Progenitor cell of endocrine pancreas (in vitro differentiated cells): Measurements from ENCODE around the gene MAG. TPM values are rescaled to one million over a fixed set of nuclear protein-coding genes. Genes with fewer than 3 reads are reported as not detected.

Experiments
- DNase-seq: peaks from one replicate; pipeline ENCODE4 v3.0.0; 2021; ENCODE audit warnings: low spot score; ENCODE audit not compliant: unreplicated experiment
- H3K27ac Mint-ChIP-seq: 2 replicates; pipeline ENCODE4 v1.8.0; 2021; ENCODE audit warnings: mild to moderate bottlenecking, moderate library complexity, mixed read lengths
- H3K27me3 Mint-ChIP-seq: 2 replicates; pipeline ENCODE4 v1.8.0; 2021; ENCODE audit warnings: mixed read lengths
- H3K36me3 Mint-ChIP-seq: 2 replicates; pipeline ENCODE4 v1.8.0; 2022; ENCODE audit warnings: mixed read lengths; ENCODE audit not compliant: insufficient read depth
- H3K4me1 Mint-ChIP-seq: 2 replicates; pipeline ENCODE4 v1.8.0; 2021; ENCODE audit warnings: low read depth, mixed read lengths
- H3K4me3 Mint-ChIP-seq: 2 replicates; pipeline ENCODE4 v1.8.0; 2021; ENCODE audit warnings: low read depth, mild to moderate bottlenecking, moderate library complexity, mixed read lengths
- H3K9me3 Mint-ChIP-seq: 2 replicates; pipeline ENCODE4 v1.8.0; 2021; ENCODE audit warnings: low read depth, mixed read lengths
- total RNA-seq: library from RNA; stranded (reverse); gene quantifications from 2 replicates; pipeline ENCODE4 v1.2.1, GENCODE V29; 2021
- TF ChIP-seq, protein P1 (sequence below): fragments of 200-600 bp; sonication (generic); IDR thresholded peaks from one replicate; pipeline ENCODE4 v1.5.0; 2021; ENCODE audit warnings: antibody characterized with exemption, mild to moderate bottlenecking; ENCODE audit not compliant: unreplicated experiment

The MAG gene
- total RNA-seq, 1 donor from 2014 or later, result 1.4 TPM

GRCh38 chr19:35262101-35262761 lies 29.7 kb upstream of the MAG start:
- H3K4me1 Mint-ChIP-seq, result peaks cover 7% of the 10 kb centered on the region
- peaks cover 13% of the 10 kb centered on the region for H3K36me3 Mint-ChIP-seq
- TF ChIP-seq, protein P1, sequence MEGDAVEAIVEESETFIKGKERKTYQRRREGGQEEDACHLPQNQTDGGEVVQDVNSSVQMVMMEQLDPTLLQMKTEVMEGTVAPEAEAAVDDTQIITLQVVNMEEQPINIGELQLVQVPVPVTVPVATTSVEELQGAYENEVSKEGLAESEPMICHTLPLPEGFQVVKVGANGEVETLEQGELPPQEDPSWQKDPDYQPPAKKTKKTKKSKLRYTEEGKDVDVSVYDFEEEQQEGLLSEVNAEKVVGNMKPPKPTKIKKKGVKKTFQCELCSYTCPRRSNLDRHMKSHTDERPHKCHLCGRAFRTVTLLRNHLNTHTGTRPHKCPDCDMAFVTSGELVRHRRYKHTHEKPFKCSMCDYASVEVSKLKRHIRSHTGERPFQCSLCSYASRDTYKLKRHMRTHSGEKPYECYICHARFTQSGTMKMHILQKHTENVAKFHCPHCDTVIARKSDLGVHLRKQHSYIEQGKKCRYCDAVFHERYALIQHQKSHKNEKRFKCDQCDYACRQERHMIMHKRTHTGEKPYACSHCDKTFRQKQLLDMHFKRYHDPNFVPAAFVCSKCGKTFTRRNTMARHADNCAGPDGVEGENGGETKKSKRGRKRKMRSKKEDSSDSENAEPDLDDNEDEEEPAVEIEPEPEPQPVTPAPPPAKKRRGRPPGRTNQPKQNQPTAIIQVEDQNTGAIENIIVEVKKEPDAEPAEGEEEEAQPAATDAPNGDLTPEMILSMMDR, result no peak
- no peak overlapping the region for H3K4me3 Mint-ChIP-seq
- H3K27me3 Mint-ChIP-seq, result no peaks in the 10 kb centered on the region
- no peak overlapping the region for H3K27ac Mint-ChIP-seq
- no peak for DNase-seq
- no peaks in the 10 kb centered on the region for H3K9me3 Mint-ChIP-seq

DNA sequence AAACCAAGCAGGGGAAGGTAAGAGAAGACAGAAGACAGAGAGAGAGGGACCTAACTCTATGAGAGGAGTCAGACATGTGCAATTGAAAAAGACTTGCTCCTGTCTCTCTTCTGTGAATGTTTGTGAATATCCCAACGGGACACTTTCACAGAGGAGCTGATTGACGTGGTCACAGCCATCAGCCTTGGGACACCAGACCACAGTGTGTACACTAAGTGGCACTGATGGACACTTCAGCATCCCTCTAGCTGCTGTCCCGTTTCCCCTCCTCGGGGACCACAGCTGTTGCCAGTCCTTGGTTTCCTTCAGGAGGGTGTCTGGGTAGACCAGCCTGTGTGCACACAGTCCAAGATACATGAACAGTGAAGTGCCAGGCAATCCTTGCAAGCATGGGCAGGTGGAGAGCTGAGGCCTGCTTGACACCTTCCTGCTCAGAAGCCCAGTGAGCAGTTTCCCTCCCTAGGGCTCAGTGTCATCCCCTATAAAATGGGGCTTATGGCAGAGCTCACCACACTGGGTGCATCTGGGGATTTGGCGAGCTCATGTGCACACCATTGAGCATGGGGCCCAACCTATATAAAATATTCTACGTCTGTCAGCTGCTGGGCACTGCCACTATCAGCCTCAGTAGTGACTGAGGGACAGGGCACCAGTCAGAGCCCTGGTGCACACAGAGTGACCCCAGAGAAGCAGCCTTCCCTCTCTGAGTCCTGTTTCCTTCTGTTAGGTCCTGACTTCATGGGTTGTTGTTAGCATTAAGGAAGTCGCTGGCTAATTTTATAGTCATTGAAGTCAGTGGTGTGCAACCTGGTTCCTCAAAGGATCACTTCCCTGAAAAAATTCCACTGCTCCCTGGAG lies 27.5 kb upstream of the MAG start:
- Mint-ChIP-seq H3K9me3 (no peaks in the 10 kb centered on the region), H3K4me3 (no peak overlapping the region), H3K36me3 (peaks cover 14% of the 10 kb centered on the region), H3K27ac (no peak overlapping the region), H3K4me1 (peaks cover 5% of the 10 kb centered on the region), H3K27me3 (no peaks in the 10 kb centered on the region)
- DNase-seq, result no peak
- TF ChIP-seq, protein P1, result no peak

DNA sequence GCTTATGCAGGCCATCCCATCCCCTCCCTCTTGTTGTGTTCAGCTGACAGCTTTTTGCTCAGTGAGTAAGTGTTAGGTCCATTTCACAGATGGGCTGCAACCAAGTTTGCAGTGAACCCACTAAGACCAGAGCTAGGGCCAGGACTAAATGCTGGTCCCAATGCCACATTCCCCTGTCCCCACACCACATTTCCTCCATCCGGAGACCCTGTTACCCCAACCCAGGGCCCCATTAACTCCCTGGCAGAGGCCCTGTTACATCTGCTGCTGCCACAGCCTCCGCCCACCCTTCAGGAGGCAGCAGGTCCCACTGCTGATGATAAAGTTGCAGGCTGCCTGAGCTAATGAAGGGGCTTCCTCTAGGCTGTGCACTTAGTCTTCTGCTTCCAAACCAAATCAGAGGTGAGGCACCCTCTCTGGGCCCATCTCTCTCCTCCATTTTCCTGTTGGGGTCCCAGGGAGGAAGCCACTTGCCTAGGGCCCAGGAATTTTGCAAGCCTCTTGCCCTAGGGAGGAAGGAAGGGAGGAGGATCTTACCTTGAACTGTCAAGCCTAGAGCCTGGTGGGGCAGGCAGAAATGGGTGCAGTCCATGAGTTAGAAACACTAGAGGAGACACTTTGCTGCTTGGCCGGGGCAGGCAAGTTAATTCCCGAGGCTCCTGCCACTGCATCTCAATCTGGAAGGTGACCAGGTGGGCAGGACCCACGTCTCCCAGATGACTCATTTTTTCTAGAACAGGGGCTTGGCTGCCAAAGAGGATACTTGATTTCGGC lies 26.6 kb upstream of the MAG start:
- peak; percentile 6 for DNase-seq
- Mint-ChIP-seq H3K27me3 (no peaks in the 10 kb centered on the region), H3K4me1 (peaks cover 7% of the 10 kb centered on the region), H3K9me3 (no peaks in the 10 kb centered on the region), H3K36me3 (peaks cover 11% of the 10 kb centered on the region), H3K27ac (peak overlapping the region; percentile 75), H3K4me3 (peak overlapping the region; percentile 44)
- TF ChIP-seq, protein P1, result no peak

GRCh38 chr19:35265900-35266519 lies 26.0 kb upstream of the MAG start:
- no peaks in the 10 kb centered on the region for H3K9me3 Mint-ChIP-seq
- TF ChIP-seq, protein P1, result no peak
- H3K27ac Mint-ChIP-seq, result peak overlapping the region; percentile 87
- peaks cover 11% of the 10 kb centered on the region for H3K36me3 Mint-ChIP-seq
- peaks cover 7% of the 10 kb centered on the region for H3K4me1 Mint-ChIP-seq
- peak overlapping the region; percentile 60 for H3K4me3 Mint-ChIP-seq
- H3K27me3 Mint-ChIP-seq, result no peaks in the 10 kb centered on the region
- DNase-seq, result peak; percentile 4
